Activated CD4-positive, CD25-positive, alpha-beta regulatory T cell (primary cell): ENCODE measurements around the gene FOLR2.
"Not testable (repeated sequence)": the region's sequence is repeated elsewhere in the genome, so short reads cannot be mapped to it uniquely, and the experiment has no call there.

Experiments used
- DNase-seq, 4 experiments: peaks; one replicate each; lab custom pipeline; 2025; lab: John Stamatoyannopoulos, UW

Gene FOLR2

DNA sequence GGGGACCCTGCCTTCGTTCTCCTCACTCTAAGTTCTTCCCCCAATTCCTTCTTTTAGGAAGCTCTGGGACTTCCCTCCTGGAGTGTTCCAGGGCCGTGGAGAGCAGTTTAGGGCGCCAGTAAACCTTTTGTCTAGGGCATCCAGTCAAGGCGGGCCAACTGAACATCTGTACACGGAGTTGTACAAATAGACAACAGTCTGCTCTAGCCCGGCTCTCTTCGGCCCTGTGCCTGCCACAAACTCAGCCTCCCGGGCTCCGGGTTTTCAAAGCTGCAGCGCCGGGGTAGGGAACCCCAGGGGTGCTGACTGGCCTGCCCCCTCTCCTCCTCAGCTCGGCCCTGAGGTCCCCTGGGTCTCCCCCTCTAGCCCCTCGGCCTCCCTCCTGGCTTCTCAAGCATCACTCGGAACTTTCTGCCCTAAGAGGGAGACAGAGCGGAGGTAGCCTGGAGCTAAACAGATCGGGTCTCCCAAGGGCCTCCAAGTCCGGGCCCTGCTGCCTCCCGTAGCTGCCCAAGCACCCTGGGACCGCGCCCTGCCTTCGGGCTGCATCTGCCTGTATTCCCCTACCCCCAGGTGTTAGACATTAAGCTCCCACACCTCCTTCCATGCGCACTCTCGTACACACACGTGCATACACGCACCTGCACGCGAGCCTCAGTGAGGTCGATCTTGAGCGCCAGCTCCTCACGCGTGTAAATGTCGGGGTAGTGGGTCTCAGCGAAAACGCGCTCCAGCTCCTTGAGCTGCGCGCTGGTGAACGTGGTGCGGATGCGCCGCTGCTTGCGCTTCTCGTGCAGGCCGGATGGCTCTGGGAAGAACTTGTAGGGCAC is 24.1 kb downstream of the FOLR2 start:
- no peak for DNase-seq

DNA sequence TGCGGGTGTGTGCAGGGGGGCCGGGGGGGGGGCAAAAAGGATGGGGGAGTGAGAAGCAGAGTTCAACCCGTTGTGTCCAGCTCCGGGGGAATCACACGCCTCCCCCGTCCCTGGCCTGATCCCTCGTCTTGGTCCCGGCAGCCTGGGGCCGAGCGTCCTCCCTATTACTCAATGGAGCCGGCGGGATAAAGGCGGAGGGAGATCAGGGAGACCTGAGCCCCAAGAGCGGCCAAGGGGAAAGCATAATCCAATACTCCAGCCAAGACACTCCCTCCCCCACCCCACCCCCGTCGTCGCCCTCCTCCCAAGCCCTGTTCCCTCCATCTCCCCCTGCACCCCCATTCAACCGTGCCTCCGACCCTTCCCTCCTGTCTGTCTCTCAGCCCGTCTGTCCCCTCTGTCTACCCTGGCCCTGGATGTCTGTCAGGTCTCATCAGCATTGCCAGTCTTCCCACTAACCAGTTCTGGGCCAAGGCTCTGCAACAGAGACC is 24.7 kb downstream of the FOLR2 start:
- no peak for DNase-seq

DNA sequence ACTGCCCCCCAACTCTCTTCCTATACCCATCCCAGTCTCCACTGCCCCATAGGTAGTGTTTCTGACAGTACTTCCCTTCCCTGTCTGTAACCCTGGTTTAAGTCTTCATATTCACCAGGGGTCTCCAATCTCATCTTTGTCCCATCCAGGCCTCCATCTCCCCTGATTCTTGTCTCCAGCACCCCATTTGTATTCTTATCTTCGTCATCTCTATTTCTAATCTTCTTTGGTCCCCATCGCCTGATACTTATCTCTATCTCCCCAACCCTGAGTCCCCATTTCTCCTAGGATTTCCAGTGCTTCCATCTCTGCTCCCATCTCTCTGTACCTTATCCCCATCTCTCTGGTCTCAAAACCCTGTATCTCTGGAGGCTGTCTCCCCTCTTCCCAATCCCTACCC is 25.5 kb downstream of the FOLR2 start:
- DNase-seq = no peak

DNA sequence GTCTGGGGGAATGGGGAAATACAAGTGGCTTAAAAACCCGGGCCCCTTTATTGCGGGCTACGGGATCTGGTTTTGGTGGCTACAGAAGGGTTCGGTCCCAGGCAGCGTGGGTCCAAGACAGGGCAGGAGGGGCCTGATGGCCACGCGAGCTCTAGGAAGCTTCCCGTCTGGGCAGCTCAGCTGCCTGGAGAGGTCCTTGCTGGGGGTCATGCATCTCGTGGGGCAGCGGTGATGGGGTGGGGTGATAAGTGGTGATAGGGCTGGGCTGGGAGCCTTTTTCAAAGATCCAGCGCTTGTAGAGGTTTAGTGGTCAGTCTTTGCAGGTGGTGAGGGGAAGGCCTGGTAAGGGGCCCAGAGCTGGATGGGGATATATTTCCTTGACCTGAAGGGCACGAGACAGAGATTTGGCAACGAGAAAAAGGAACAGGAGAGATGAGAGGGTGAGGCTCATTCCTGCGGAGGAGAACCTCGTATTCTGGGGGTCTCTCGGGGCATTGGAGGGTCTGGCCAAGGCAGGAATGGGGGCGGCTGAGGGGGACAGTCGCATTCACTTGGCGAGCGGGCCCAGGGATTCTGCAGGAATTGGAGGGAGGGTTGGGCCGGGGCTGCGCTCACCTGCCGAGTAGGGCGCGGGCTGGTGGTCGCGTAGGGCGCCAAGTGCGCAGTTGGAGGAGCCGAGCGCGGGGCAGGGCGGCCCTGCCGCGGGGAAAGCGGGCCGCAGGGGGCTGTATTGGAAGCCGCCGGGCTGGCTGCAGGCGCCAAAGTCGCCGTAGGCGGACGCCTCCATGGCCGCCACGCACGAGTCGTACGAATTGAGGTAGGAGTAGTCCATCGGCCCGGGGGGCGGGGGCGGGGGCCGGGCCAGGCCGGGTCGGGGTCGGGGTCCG is 26.8 kb downstream of the FOLR2 start:
- DNase-seq = no peak

DNA sequence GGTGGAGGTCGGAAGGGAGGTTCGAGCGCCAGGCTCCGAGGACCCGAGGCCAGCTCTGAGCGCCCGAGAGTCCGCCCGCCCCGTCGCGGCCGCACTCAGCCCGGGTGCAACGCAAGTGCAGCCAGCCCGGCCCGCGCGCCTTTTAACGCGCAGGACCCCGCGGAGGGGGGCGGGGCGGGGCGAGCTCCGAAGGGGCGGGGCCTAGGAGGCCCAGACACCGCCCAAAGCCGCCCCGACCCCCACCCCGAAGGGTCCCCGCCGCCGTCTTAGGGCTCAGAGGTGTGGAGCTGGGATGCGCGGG is 27.4 kb downstream of the FOLR2 start, which contains the start of gene PHOX2A:
Gene PHOX2A (minus strand): TSS at position 117 of the 301 bp plus-strand sequence. CDS start 172 bp downstream, outside the sequence.
- no peak for DNase-seq

DNA sequence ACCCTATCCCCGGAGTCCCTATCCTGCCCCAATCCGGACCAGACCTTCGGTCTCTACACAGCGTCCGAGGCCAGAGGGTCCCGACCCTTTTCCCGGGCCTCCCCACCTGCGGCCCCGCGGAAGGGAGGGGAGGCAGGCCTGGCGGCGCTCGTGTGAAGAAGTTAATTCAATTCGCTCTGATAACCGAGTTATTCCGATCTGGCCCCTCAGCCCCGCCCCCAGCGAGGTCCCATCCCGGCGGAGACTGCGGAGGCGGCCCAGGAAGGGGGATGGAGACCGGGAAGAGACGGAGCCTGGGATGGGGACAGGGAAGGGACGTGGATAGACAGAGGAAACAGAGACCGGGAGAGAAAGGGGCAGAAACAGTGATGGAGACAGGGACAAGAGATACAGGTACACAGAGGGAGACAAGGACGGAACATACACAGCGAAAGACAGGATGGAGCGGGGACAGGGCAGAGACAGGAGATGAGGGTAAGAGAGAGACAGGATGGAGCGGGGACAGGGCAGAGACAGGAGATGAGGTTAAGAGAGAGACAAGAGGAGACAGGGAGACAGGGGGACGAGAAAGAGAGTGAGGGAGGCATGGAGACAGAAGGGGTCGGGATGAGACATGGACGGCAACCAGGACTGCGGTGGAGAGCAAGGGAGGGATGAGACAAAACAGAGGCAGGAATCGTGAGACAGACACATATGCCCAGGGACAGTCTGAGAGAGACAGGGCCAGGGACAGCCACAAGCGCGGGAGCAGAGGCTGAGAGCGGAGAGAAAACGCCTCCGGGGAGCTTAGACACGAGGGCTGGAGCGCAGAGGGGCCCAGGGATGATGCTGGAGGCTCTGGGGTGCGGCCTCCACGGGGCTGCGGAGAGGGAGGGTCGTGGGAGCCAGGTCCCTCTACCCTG is 28.0 kb downstream of the FOLR2 start:
- no peak for DNase-seq

DNA sequence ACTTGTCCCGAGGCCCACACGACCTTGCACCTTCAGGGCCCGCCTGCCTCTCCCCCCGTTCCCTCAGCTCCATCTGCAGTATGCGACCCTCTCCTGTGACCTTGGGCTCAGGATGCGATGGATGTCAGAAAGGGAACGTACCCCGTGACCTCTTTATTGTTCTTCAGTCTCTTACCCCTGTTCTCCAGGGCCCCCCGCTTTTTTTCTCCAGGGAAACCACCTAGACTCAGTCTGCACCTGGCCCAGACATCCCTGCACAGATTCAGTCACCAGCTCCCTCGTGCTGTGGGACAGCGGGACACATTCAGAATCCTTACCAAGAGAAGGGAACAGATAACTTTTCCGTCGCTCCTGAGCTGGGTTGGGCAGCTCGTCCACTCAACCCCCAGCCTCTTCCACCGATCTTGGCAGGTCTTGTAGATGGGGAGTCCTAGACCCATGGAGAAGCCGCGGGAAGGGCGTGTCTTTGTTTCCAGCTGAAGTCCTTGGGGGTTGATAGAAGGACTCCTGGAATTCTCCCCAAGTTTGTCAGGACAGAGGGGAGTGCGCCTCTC is 28.7 kb downstream of the FOLR2 start:
- no peak for DNase-seq

DNA sequence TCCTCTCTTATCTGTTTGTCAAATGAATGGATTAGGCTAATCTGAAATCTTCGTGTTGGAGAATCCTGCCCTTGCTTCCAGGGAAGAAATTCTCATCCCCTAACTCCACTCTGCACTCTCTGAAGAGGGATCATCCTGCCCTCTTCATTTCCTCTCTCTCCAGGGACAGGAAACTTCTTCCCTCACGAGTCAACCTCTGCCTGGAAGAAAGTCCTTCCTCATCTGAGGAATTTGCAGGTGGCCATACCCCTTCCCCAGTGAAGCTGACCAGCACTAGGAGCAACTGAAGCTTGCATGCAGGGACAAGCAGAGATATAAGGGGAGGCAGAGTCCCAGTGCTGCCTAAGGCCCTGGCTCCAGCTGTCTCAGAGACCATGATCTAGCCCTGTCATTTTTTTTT is 31.0 kb downstream of the FOLR2 start:
- no peak for DNase-seq

DNA sequence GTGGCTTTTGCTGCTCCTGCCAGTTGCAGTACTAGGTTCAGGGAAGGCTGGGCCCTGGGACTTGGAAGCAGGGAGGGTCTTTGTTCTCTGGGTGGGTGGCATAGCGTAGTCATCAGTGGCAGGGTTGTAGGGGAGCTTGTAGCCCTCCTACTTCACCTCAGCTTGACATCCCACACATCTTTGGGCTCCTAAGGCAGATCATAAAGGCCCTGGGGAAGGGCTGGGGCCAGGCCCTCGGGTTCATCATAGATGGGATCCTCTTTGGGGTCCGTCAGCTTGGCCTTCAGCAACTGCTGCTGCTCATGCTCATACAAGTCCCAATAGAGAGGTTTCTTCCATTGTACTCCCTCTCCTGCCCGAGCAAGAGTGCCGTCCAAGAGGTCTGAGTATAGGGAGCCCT is 33.4 kb downstream of the FOLR2 start:
- DNase-seq = no peak

DNA sequence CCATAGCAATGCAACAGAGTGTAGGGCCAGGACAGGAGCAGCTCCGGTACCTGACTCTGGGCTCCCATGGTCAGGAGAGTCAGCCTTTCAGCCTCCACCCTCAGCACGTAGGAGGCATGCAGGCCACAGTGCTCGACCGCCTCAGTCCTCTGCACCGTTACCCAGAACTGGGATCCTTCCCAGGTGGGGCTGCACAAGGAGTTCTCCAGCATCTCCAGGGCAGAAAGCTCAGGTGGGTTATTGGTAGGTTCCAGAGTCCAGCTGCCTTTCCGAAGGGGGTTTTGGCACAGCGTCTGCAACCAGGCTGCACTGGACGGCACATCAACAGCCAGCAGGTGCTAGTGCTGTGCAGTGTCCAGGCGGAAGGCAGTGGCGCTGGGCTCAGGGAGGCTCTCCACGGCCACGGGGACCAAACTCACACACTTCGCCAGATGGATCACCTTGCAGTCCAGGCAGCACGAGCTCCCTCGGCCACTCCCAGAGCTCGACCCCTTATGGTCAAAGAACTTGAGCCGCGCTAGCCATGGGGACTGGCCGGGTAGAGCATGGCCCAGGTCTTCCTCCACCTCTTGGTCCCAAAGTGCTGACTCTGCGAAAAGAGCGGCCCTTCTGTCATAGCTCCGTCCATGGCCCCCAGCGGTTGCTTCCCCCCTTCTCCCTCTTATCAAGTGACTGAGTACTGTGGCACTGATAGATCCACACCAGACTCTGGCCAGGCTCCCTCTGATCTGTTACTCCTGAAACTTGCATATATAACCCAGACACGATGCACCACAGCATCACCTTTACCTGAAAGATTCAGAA is 34.3 kb downstream of the FOLR2 start:
- no peak for DNase-seq

DNA sequence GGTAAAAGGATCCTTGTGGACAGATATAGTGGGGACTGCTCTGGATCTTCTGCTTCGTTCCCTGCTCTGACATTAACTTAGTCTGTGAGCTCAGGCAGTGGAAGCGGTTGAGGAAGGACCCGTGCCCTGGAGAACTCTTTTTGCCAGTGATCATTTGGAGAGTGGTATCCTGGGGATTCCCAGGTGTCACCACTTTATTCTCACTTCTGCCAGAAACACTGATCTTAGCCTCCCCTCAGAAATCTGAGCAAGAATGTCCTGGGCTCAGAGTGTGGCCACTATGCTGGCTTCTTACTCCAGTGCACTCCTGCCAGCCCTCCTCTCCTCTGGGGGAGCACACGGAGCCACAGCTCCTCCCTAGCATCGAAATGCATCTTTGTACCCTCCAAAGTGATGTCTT is 35.0 kb downstream of the FOLR2 start:
- DNase-seq = no peak

DNA sequence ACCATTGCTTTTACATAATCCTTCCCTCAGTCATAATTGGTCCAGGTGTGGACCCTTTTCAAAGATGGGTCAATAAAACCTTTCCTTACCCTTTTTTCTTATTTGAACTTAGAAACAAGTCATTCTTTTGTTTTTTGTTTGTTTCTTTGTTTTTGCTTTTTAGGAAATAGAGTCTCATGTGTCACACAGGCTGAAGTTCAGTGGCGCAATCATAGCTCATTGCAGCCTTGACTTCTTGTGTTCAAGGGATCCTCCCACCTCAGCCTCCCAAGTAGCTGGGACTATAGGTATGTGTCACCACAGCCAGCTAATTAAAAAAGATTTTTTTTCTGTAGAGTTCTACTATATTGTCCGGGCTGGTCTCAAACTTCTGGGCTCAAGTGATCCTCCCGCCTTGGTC is 36.8 kb downstream of the FOLR2 start:
- DNase-seq = no peak

DNA sequence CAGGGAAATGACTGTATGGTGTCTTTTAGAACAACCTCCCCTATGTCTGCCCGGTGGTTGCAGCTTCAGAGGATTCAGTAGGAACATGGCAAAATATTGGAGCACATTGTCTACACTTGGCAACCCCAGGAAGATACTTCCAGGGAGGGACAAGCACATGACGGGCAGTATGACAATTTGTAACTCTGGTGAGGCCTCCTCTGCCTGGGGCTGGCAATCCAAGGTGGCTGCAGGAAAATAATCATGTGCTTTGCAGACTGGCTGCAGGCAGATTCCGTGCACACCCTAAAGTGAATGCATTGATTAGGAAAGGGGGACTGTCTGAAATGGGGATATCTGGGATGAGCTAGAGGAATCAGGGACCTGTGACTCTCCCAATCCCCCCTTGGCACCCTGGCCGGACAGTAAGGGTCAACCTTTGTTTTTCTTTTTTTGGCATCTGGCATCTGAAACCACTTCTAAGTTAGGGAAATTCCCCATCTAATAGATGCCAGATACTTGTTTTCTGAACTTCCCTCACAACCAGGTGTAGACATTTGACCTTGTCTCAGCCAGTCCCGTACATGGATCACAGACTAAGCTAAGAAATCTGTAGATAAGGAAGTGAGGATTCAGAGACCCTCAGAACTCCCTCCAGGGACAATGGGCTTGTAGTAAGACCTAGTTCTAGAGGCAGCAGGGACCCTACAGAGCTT is 37.9 kb downstream of the FOLR2 start:
- no peak for DNase-seq

DNA sequence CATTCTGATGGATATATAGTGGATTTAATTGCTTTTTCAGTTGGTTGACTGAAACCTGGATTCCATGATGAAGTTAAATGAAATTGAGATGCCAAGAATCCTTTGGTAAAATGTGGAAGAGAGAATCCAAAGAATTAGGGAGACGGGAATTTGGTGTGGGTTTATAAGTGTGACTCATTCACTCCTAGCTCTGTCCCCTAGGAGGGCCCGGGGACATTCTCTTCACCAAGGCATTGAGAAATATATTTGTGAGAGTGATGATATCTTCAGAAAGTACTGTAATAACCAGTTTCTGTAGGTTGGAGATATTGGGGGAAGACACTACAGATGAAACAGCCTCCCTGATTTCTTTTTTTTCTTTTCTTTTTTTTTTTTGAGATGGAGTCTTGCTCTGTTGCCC is 41.0 kb downstream of the FOLR2 start:
- DNase-seq = no peak

DNA sequence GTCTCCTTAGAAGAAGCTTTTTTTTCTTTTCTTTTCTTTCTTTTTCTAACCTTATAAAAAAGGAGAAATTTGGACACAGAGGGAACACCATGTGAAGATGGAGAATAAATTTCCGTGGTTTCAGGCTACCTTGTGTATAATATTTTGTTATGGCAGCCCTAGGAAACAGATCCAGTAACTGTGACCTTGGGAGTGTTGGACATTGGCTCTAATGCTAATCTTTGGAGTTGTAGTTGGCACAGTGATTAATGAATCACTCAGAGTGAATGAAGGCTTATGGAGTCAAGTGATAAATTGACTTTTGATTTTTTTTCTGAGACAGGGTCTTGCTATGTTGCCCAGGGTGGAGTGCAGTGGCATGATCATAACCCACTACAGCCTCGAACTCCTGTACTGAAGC is 42.9 kb downstream of the FOLR2 start:
- no peak for DNase-seq

DNA sequence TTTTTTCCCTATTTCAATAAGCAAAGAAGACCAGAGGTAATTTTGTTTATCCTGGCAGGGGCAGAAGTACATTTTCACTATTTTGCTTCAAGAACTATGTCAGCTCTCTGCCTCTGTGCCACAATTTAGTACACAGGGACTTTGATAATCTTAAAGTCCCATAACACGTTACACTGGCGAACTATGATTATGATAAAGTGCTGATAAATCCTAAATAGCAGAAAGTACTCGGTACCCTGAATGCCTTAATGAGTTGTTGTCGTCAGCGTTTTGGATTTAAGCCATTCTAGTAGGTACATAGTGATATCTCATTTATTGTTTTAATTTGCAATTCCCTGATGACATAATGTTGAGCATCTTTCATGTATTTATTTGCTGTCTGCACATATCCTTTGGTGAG is 44.0 kb downstream of the FOLR2 start:
- no peak for DNase-seq

DNA sequence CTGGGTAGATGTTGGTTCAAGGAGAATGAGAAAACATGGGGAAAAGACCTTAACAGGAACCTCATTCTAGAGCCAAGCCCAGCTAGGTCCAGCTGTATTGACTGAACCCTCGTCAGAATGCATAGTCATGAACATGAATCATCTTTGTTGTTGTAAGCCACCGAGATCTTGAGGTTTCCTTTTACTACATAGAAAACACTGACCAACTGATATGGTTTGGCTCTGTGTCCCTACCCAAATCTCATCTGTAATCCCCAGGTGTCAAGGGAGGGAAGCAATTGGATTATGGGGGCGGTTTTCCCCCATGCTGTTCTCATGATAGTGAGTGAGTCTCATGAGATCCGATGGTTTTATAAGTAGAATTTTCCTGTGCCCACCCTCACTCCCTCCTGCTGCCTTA is 46.8 kb downstream of the FOLR2 start:
- no peak for DNase-seq

DNA sequence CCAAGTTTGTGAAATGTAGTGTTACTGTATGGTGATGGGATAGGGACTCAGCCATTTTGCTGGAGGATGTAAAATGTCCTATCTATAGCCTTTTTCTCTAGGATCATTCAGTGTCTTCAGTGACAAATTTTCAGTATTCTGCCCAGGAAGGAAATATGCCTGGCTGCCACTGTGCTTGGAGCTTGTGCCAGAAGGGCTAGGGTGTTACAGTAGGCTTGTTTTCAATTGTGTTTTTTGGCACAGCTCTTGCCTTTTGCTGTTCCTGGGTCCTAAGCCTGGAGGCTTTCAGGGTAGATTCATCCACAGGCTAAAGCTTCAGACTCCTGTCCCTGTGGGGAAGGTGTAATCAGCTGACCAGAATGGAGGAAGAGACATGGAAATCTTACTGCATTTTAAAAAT is 49.4 kb downstream of the FOLR2 start:
- no peak for DNase-seq

DNA sequence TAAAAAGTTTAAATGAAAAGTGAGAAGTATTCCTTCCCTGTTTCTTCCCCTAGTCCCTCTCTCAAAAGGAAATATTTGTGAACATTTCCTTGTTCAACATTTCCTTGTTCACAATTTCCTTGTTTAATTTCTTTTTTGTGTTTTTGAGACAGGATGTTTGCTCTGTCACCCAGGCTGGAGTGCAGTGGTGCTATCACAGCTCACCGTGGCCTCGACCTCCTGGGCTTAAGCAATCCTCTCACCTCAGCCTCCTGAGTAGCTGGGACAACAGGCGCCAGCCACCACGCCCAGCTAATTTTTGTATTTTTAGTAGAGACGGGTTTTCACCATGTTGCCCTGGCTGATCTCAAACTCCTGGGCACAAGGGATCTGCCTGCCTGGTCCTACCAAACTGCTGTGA is 50.4 kb downstream of the FOLR2 start:
- not testable (repeated sequence) for DNase-seq

DNA sequence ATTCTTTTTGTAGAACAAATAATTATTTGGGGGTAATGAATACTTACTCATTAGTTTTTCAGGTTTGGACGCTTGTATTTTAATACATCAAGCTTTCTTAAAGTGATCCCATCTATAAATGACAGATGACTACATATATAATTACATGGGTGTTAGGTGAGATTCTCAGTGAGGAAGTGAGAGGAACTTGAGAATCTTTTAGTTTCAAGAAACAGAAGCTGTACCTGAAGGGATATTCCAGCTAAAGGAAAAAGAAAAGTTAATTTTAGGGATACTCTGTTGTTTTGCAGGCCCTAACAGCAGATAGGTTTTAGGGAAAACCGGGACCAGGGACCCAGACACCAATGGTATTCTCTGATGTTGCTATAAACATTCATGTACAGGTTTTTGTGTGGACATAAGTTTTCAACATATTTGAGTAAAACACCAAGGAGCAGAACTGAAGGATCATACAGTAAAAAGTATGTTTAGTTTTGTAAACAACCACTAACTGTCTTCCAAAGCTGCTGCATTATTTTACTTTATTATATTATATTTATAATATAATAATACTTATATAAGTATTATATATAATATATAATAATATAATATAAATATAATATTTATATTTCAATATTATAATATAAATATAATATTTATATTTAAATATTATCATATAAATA is 51.5 kb downstream of the FOLR2 start:
- no peak for DNase-seq
